ENCODE data around the gene TTC9B.

DNA sequence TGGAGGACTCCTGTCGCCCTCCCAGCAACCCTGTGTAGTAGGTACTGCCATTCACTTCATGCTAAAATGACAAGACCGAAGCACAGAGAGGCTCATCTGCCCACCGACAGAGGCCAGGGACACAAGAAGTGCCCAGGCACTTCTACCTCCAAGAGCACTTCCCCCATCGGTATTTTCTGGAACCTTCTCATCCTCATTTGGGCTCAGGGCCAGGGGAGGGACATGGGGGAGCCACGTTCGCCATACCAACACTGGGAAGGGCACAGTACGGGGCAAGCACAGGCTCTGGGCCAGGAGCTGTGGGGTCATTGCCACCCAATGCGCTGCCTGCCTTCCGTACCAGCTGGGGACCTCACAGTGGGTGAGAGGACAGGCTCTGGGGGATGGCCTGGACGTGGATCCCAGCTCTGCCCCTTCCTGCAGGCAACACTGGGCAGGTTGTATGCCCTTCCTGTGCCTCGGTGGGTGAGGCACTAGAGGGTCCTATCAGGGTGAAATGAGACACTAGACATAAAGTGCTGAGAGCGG, 29.6 kb upstream of the TTC9B start:
- TF ChIP-seq CTCF (IDR thresholded peaks at IDR 0.05) (no peak), ZFX (IDR thresholded peaks at IDR 0.05; ENCODE audit: borderline replicate concordance) (no peak)
